ENCODE measurements around the gene TUBA1B.

The TUBA1B gene

GRCh38 chr12:49091836-49092085 is 39.4 kb downstream of the TUBA1B start:
- in situ Hi-C loops (cut with HindIII; ENCODE audit: low sequenced_read_pairs), result no loop called here

- in situ Hi-C loops (cut with HindIII; ENCODE audit: low sequenced_read_pairs), result no loop called here
These were observed 39.9 kb downstream of the TUBA1B start for GRCh38 chr12:49091056-49091835.

GRCh38 chr12:49089821-49090773 is 41.1 kb downstream of the TUBA1B start:
- in situ Hi-C loops (cut with HindIII; ENCODE audit: low sequenced_read_pairs), result no loop called here

- in situ Hi-C loops (cut with HindIII; ENCODE audit: low sequenced_read_pairs), result no loop called here
These were observed 42.3 kb downstream of the TUBA1B start for GRCh38 chr12:49088932-49089330.

- in situ Hi-C loops (cut with HindIII; ENCODE audit: low sequenced_read_pairs), result no loop called here
These were observed 42.9 kb downstream of the TUBA1B start for GRCh38 chr12:49088150-49088931.

GRCh38 chr12:49086116-49086515 is 45.1 kb downstream of the TUBA1B start:
- in situ Hi-C loops (cut with HindIII; ENCODE audit: low sequenced_read_pairs), result no loop called here

- in situ Hi-C loops (cut with HindIII; ENCODE audit: low sequenced_read_pairs), result no loop called here
These were observed 46.8 kb downstream of the TUBA1B start for GRCh38 chr12:49084438-49084837.

GRCh38 chr12:49079793-49080192 is 51.4 kb downstream of the TUBA1B start:
- in situ Hi-C loops (cut with HindIII; ENCODE audit: low sequenced_read_pairs), result no loop called here

Measured in DLD1 (cell line).